Iris pigment epithelial cell (primary cell): ENCODE data around the gene SOX18.

ENCODE experiments used
- DNase-seq: peaks from one replicate; pipeline ENCODE4 v3.0.0-alpha.2; 2011; ENCODE audit warnings: low read depth

Gene SOX18

GRCh38 chr20:64080813-64081623 is 31.6 kb upstream of the SOX18 start:
- DNase-seq, result no peak

- DNase-seq, result peak; percentile 29
These were observed 30.8 kb upstream of the SOX18 start, which contains the start of gene OPRL1 for GRCh38 chr20:64080013-64080812. Gene OPRL1 (plus strand): TSS chr20:64080082. CDS start chr20:64092721, 12,639 bp downstream.

- DNase-seq, result peak; percentile 50
These were observed 30.0 kb upstream of the SOX18 start, which contains the start of gene RGS19 for GRCh38 chr20:64079273-64080012. Gene RGS19 (minus strand): TSS chr20:64079518. CDS start chr20:64076886, 2,632 bp downstream.

DNA sequence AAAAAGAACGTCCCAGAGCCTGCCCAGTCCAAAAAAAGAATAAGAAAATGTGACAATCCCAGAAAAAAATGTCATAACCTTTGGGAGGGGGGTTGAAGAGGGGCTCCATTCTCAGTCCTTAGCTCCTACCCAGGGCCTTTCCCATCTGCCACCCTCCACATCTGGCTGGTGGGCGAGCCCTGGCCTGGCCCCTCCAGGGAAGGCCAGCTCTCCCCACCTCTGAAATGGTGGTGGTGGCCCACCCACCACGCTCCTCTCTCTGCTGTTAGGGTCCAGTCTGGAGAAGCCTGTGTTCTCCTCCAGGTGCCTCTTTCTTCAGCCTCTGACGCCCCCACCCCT is 29.5 kb upstream of the SOX18 start:
- no peak for DNase-seq

DNA sequence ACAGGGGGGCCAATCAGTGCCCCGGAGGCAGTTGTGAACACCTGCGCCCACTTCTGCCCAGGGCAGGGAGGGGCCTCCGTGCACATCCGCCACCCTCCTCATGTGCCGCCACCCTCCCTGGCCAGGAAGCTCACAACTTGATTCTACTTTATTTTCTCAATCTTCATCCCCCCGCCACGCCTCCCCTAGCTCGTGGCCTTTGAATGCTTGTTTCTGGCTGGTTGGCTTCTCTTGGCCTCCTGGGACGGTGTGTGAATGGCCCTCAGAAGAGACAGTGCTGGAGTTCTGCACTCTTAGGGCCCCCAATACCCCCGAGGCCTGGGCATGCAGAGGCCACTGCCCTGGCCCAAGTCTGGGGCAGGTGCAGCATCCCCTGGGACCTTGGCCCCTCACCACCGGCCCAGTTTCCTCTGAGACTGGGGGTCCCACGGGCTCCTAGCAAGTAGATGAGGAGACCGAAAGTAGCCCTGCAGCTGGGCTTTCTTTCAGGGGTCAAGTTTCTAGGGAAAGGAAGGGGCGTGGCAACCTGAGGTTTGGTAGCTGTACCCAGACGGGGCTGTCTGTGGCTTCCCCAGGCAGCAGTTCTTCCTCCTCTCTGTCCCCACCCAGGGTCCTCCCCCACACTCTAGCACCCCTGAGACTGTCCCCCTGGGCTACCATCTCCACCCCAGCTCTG is 28.6 kb upstream of the SOX18 start:
- DNase-seq, result no peak

- no peak for DNase-seq
These were observed 28.1 kb upstream of the SOX18 start for GRCh38 chr20:64077541-64077875.

- no peak for DNase-seq
These were observed 27.7 kb upstream of the SOX18 start for GRCh38 chr20:64077094-64077493.

- no peak for DNase-seq
These were observed 26.9 kb upstream of the SOX18 start for GRCh38 chr20:64076061-64076997.

DNA sequence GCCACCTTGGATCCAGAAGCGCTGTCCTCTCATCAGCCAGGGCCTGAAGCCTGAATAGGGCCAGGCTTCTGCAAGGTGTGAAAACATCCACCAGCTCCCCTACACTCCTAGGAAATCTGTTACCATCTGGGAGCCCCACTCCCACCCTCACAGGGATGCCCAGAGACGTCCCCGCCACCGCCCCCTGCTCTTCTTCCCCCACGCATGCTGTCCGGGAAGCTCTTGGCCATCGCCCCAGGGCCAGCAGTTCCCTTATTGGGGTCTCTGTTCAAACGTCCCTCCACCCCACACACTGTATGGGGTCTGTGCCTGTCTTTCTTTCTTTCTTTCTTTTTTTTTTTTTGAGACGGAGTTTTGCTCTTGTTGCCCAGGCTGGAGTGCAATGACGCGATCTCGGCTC is 26.1 kb upstream of the SOX18 start:
- no peak for DNase-seq

GRCh38 chr20:64074963-64075362 is 25.5 kb upstream of the SOX18 start:
- DNase-seq, result no peak

- no peak for DNase-seq
These were observed 24.8 kb upstream of the SOX18 start for GRCh38 chr20:64074184-64074789.

- no peak for DNase-seq
These were observed 24.2 kb upstream of the SOX18 start for GRCh38 chr20:64073476-64074183.

- DNase-seq, result no peak
These were observed 23.1 kb upstream of the SOX18 start for GRCh38 chr20:64072498-64073063.

DNA sequence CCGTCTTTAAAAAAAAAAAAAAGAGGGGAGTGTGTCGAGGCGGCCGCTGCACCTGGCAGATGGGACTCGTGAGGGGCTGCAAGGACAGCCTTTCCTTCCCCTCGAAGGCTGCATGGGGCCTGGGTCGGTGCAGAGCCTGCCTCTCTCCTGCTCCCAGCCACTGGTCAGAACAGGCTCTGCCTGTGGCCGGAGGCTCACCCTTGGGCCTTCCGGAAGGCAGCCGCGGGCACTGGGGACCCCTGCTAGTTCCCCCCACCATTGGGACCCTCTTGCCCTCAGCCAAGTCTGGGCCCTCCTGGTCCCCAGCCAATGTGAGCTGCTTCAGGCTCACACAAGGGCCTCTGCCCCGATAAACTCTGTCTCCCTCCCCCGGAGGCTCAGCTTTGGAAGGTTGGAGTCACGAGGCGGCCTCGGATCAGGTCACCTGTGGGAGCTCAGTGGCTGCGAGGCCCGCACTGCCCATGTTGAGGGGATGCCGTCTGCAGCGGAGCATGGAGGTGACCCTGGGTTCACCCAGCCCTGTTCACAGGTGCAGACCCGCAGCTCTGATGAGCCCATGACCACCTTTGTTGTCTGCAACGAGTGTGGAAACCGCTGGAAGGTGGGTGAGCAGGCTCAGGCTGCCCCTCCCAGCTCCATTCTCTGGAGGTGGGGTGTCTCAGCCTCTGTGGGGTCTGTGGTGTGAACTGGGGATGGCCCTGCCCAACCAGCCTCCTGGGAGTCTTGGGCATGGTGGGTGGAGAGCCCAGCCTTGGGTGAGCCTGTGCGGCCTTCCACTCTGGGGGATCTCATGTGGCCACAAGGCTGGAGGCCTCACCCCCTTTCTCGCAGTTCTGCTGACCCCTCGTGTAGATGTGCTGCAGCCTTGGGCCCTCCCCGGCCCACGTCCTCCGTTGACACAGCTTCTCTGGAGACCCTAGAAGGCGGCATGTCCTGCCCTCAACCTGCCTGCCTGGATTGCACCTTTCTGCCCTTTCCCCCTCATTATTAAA is 22.2 kb upstream of the SOX18 start:
- no peak for DNase-seq

DNA sequence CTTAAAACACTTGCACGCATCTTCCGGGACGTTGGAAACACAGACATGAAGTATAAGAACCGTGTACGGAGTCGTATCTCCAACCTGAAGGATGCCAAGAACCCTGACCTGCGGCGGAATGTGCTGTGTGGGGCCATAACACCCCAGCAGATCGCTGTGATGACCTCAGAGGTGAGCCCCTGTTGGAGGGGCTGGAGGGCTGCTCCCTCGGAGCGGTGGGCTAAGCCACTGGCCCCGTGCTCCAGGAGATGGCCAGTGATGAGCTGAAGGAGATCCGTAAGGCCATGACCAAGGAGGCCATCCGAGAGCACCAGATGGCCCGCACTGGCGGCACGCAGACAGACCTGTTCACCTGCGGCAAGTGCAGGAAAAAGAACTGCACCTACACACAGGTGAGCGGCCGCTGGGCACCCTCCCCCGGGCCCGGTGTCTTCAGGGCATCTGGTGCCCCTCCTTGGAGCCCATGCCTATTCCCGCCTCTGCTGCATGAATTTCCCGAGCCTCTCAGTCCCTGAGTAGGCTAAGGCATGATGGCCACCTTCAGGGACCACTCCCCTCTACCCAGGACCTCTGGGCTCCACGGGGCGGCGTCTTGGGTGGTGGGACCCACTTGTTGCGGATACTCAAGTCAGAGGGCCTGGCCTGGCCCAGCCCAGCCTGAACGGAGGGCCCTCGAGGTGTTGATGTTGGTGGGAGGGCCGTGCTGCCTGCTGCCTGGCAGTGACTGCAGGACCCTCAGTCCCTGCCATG is 21.0 kb upstream of the SOX18 start:
- DNase-seq, result no peak

DNA sequence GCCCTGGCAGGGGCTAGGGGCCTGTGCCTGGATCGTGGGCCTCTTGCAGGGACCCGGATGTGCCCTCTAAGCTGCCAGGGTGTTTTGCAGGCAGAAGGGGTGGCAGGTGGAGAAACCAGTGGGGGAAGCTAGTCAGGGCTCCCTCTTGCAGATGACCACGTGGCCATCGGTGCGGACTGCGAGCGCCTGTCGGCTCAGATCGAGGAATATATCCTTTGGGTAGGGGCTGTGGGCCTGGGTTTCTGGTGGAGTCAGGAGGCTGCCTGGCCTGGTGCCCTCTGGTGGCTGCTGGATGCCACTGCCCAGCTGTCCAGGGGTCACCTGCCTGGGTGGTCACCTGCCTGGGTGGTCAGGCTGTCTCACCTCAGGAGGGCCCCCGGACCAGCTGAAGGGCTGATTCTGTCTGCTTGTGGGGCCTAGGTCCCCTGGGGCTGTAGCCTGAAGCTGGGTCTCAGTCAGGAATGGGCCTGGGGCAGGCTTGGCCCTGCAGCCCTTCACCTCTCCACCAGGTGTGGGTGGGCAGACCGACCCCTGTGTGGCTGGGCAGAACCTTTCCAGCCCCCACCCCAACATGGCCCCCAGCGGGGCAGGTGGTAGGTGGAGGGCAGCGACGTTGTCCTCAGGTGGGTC is 20.3 kb upstream of the SOX18 start:
- no peak for DNase-seq

- DNase-seq, result no peak
These were observed 19.8 kb upstream of the SOX18 start for GRCh38 chr20:64069209-64069613.
